Measurements from ENCODE around the gene SMARCE1.

- TF ChIP-seq CTCF (IDR thresholded peaks at IDR 0.05) (no peak), POLR2A (IDR thresholded peaks at IDR 0.05) (no peak), POLR2AphosphoS5 (IDR thresholded peaks at IDR 0.05) (no peak), EP300 (IDR thresholded peaks at IDR 0.05) (no peak)
Observed at GRCh38 chr17:40651939-40652338, 4.3 kb upstream of the SMARCE1 start.

Measured in stomach (tissue), 4 donors.